ENCODE measurements around the gene B3GALT5.

B3GALT5 gene

GRCh38 chr21:39685236-39685635 is 72.5 kb downstream of the B3GALT5 start:
- Histone ChIP-seq H3K4me1 (ENCODE audit: low read length) (no peaks in the 10 kb centered on the region), H3K9me3 (replicated peaks; ENCODE audit: insufficient read depth, low read length) (no peaks in the 10 kb centered on the region), H3K4me2 (ENCODE audit: low read depth, low read length) (no peak overlapping the region), H3K27ac (ENCODE audit: low read length) (no peak overlapping the region), H3K36me3 (replicated peaks; ENCODE audit: insufficient read depth, low read length) (no peaks in the 10 kb centered on the region), H3K79me2 (ENCODE audit: low read length) (no peaks in the 10 kb centered on the region), H3K9me2 (replicated peaks; ENCODE audit: insufficient read depth, low read length) (no peaks in the 10 kb centered on the region), H4K20me1 (ENCODE audit: insufficient read depth, low read length) (no peaks in the 10 kb centered on the region), H3F3A (ENCODE audit: insufficient read depth, low read length) (no peaks in the 10 kb centered on the region), H2AFZ (ENCODE audit: low read length) (no peak overlapping the region), H3K9ac (ENCODE audit: low read length) (no peak overlapping the region), H3K27me3 (replicated peaks; ENCODE audit: insufficient read depth, low read length) (no peaks in the 10 kb centered on the region), H3K4me3 (ENCODE audit: low read length) (no peak overlapping the region)
- TF ChIP-seq EZH2phosphoT487 (IDR thresholded peaks at IDR 0.05; ENCODE audit: low read length) (no peak), EZH2 (optimal IDR thresholded peaks at IDR 0.05; ENCODE audit: low read depth, low read length) (no peak), CTCF (IDR thresholded peaks at IDR 0.05; ENCODE audit: low read length) (no peak)
- DNase-seq: no peak

GRCh38 chr21:39685991-39686390 is 73.3 kb downstream of the B3GALT5 start:
- no peak for DNase-seq
- no peaks in the 10 kb centered on the region for H3K79me2 ChIP-seq (ENCODE audit: low read length)
- no peak overlapping the region for H3K9ac ChIP-seq (ENCODE audit: low read length)

GRCh38 chr21:39686646-39687468 is 74.1 kb downstream of the B3GALT5 start:
- Histone ChIP-seq H3K27ac (ENCODE audit: low read length) (no peak overlapping the region), H4K20me1 (ENCODE audit: insufficient read depth, low read length) (no peaks in the 10 kb centered on the region), H3K9me3 (replicated peaks; ENCODE audit: insufficient read depth, low read length) (no peaks in the 10 kb centered on the region), H3K4me1 (ENCODE audit: low read length) (no peaks in the 10 kb centered on the region), H2AFZ (ENCODE audit: low read length) (no peak overlapping the region), H3K9ac (ENCODE audit: low read length) (no peak overlapping the region), H3K36me3 (replicated peaks; ENCODE audit: insufficient read depth, low read length) (no peaks in the 10 kb centered on the region), H3K79me2 (ENCODE audit: low read length) (no peaks in the 10 kb centered on the region), H3K4me3 (ENCODE audit: low read length) (no peak overlapping the region), H3K27me3 (replicated peaks; ENCODE audit: insufficient read depth, low read length) (no peaks in the 10 kb centered on the region), H3K4me2 (ENCODE audit: low read depth, low read length) (no peak overlapping the region), H3F3A (ENCODE audit: insufficient read depth, low read length) (no peaks in the 10 kb centered on the region), H3K9me2 (replicated peaks; ENCODE audit: insufficient read depth, low read length) (no peaks in the 10 kb centered on the region)
- DNase-seq: no peak
- TF ChIP-seq EZH2phosphoT487 (IDR thresholded peaks at IDR 0.05; ENCODE audit: low read length) (no peak), CTCF (IDR thresholded peaks at IDR 0.05; ENCODE audit: low read length) (no peak), EZH2 (optimal IDR thresholded peaks at IDR 0.05; ENCODE audit: low read depth, low read length) (no peak)

More at GRCh38 chr21:39685991-39686390, 73.3 kb downstream of the B3GALT5 start:
- Histone ChIP-seq H3K27me3 (replicated peaks; ENCODE audit: insufficient read depth, low read length) (no peaks in the 10 kb centered on the region), H3K4me1 (ENCODE audit: low read length) (no peaks in the 10 kb centered on the region), H3K36me3 (replicated peaks; ENCODE audit: insufficient read depth, low read length) (no peaks in the 10 kb centered on the region), H3K27ac (ENCODE audit: low read length) (no peak overlapping the region), H3K9me2 (replicated peaks; ENCODE audit: insufficient read depth, low read length) (no peaks in the 10 kb centered on the region), H3K4me3 (ENCODE audit: low read length) (no peak overlapping the region), H3F3A (ENCODE audit: insufficient read depth, low read length) (no peaks in the 10 kb centered on the region), H2AFZ (ENCODE audit: low read length) (no peak overlapping the region), H3K4me2 (ENCODE audit: low read depth, low read length) (no peak overlapping the region), H4K20me1 (ENCODE audit: insufficient read depth, low read length) (no peaks in the 10 kb centered on the region), H3K9me3 (replicated peaks; ENCODE audit: insufficient read depth, low read length) (no peaks in the 10 kb centered on the region)
- TF ChIP-seq EZH2phosphoT487 (IDR thresholded peaks at IDR 0.05; ENCODE audit: low read length): no peak
- no peak for TF ChIP-seq EZH2 (optimal IDR thresholded peaks at IDR 0.05; ENCODE audit: low read depth, low read length)
- no peak for TF ChIP-seq CTCF (IDR thresholded peaks at IDR 0.05; ENCODE audit: low read length)

All from MM.1S (cell line).